HG03159 (cell line): ENCODE data around the gene NDRG2.

Source experiments
- ATAC-seq: cut with Tn5 transposase; IDR thresholded peaks from one replicate; pipeline ENCODE4 v1.9.1; 2021; ENCODE audit warnings: mild to moderate bottlenecking, moderate library complexity; ENCODE audit not compliant: unreplicated experiment

Gene NDRG2

GRCh38 chr14:20978687-20979086, 46.2 kb downstream of the NDRG2 start:
- ATAC-seq: no peak

GRCh38 chr14:20976291-20976690, 48.6 kb downstream of the NDRG2 start:
- ATAC-seq: no peak

DNA sequence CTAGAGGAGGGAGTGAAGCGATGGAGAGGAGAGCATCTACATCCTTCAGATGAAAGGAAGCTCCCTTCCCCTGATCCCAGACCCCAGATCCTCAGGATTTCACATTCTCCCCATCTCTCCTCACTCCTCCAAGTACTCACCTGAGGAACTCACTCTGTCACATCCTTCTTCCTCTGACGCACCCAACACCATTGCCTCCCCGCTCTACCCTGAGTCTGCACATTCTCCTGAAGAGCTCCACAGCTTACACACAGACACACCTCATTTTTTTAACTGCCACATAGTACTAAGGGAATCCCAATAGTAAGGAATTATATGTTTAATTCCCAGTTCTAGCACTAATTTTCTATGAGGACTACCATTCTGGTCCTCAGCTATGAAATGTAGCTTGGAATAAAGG, 51.4 kb downstream of the NDRG2 start:
- no peak for ATAC-seq

- no peak for ATAC-seq
Observed at GRCh38 chr14:20971705-20972021, 53.2 kb downstream of the NDRG2 start.

GRCh38 chr14:20970983-20971704, 53.7 kb downstream of the NDRG2 start:
- ATAC-seq: peak; percentile 94

GRCh38 chr14:20970647-20970982, 54.2 kb downstream of the NDRG2 start:
- peak; percentile 4 for ATAC-seq

DNA sequence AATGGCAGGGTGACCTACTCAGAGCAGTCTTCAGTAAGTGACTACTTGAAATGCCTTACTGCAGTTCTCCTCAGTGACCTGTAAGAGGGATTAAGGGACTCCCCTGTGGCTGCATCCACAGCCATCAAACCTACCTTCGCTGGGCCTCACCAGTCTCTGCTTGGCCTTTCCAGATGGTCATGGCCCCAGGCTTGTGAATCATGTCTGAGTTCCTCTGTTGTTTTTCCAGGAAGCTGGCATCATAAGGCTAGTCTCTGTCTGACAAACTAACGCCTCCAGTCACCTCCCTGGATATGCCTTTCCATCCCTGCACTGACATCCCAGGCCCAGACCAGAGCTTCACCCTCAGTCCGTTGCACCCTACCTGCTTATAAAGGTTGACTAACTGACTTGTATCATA, 55.5 kb downstream of the NDRG2 start:
- no peak for ATAC-seq
